CD4-positive, alpha-beta T cell treated with Interleukin-10 for 1 hour (primary cell): ENCODE measurements around the gene EFR3B.
A peak's percentile ranks its signal among the peaks of the same experiment; 100 is the strongest.
"Not testable (repeated sequence)": the region's sequence is repeated elsewhere in the genome, so short reads cannot be mapped to it uniquely, and the experiment has no call there.

Source experiments
- DNase-seq: peaks from one replicate; pipeline ENCODE4 v3.0.0-alpha.2; 2020

The EFR3B gene

DNA sequence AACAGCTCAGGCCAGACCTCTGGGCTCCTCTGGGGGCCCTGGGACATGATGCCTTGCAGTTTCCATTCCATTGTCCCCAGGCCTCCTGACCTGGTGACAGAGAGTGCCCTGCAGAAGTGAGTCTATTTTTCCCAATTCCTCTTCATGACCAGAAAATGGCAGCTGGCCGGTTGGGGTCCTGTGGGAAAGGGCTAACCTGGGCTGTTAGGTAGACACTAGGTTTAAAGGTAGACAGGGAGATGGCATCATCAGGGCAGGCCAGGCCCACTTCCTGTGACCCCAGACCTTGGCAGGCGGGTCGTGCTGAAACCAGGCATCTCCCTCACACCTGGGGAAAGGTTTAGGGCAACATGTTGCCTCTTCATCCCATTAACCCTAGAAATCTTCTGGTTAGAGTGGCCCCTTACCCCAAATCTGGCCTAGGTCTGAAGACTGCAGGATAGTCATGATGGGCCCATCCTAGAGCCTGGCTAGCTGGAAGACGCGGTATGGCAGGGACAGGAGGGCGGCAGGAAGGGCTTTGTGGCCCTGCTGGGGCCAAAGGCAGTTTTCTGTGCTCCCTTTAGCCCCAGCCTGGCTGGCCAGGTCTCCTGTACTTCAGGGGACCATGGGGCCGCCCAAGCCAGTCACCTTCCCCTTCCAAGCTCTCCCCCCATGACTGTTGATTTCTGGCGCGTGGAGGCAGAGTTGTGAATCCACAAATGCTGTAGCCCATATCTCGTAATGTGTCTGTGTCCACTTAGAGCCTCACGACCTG, 116.4 kb downstream of the EFR3B start:
- no peak for DNase-seq

DNA sequence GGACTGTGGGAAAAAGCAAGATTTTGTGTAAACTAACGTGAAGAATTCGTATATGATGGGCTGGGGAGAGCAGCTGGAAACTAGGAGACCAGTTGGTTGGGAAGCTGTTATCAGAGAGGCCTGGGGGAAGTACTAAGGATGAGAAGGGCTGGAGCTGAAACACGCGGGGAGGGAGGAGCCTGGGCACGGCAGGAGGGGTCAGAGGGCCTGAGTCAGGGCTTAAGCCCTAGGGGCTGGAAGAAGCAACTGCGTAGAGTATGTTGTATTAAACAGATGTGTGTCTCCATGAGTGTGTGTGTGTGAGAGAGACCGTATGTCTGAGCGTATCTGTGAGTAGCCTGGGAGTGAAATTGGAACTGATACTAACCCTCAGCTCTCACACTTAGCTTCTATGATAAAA, 118.1 kb downstream of the EFR3B start:
- DNase-seq = no peak

DNA sequence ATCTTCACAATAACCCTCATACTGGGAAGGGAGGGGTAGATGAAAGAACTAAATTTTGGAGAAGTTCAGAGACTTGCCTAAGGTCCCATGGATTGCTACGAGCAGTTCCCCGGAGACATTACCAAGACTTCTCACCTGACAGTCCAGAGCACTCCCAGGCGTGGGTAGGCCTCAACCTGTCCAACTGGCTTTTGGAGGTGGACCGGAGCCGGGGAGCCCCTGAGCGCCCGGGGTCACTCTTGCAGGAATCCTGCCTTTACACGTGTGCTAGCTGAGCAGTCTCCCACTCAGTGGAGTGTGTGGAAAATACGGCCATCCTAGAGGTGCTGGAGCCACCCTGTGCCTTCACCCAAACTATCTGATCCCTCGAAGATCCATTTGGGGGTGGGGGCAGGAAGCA, 118.5 kb downstream of the EFR3B start:
- DNase-seq = no peak

DNA sequence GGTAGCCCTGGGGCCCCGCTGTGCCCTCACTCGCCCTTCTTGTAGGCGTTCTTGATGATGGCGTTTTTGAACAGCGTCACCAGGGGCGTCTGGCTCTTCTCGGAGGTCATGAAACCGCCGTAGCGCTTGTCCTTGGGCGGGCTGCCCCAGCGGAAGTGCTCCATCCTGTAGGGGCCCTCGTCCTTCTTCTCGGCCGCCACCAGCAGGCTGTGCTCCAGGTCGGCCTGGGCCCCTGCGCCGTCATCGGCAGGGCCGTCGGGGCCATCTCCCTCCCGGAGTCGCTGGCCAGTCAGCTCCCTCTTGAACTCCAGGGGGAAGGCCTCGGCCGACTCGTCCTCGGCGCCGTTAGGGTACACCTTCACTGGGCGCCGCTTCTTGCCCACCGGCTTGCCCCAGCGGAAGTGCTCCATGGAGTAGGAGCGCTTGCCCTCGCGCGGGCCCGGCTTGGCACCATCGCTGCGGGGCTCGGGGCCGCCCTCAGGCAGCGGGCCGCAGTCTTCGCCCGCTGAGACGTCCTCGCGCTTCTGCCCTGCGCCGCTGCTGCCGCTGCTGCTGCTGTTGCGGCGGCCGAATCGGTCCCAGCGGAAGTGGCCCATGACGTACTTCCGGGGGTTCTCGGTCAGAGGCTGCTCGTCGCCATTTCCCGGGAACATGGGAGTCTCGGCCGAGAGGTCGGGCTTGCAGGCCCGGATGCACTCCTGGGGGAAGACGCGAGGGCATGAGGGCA, 119.3 kb downstream of the EFR3B start:
- DNase-seq = peak; percentile 85

DNA sequence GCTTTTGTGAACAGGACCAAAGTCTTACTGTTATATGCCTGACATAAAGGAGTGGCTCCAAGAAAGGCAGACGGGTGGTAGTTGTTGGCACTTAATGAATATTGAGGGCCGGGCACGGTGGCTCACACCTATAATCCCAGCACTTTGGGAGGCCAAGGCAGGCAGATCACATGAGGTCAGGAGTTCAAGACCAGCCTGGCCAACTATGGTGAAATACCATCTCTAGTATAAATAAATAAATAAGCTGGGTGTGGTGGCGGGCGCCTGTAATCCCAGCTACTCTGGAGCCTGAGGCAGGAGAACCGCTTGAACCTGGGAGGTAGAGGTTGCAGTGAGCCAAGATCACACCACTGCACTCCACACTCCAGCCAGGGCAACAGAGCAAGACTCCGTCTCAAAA, 120.2 kb downstream of the EFR3B start:
- not testable (repeated sequence) for DNase-seq

DNA sequence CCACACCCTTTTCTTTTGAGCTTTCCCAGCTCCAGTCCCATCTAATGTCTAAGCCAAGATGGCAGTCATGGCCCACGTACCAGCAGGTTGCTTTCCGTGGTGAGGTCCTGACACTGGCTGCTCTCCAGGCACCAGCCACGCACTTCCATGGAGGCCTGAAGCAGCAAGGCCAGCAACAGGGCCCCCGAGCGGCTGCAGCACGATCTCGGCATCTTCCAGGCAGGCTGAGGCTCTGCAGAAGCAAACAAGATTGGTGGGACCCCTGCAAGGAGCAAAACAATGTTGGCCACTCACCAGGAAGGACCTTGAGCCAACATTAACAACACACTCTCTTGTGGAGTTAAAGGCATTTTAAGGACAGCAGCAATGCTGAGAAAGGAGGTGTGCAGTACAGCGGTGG, 122.7 kb downstream of the EFR3B start:
- no peak for DNase-seq

DNA sequence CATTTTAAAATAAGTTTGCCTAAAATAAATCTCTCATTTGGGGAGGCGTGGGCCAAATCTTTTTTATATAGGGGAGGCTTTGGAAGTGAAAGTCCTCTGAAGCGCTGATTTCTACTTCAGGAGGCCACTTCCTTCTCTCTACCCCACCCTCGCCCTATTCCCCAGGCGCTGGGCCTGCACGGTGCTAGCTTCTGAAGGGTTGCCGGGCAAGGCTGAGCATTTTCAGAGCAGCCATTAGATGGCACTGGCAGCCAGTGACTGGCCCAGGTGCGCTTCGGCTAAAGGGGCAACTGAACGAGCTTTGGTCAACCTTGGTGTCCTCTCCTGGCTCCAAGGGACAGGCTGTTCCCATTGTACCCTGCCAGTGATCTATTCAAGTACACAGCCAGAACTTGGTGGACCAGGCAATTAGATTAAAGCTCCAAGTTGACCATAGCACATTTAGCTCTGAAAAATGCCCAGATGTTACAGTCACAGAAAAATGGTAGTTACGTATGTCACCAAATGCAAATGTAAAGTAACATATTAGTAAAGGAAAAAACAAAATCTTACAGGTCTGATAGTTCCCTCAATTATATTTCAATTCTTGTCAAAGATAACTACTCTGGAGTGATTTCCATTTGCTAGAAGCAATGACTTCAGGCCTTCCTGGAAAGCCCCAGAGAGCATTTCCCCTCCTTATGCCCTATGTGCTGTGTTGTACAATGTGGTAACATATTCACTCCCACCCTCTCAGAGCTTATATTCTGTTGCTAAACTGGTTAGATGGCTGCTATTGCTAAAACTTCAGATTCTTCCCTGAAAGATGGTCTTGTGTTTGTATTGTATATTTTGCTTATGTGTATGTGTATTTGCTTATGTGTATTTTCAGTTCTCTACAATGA, 124.4 kb downstream of the EFR3B start:
- peak; percentile 58 for DNase-seq

DNA sequence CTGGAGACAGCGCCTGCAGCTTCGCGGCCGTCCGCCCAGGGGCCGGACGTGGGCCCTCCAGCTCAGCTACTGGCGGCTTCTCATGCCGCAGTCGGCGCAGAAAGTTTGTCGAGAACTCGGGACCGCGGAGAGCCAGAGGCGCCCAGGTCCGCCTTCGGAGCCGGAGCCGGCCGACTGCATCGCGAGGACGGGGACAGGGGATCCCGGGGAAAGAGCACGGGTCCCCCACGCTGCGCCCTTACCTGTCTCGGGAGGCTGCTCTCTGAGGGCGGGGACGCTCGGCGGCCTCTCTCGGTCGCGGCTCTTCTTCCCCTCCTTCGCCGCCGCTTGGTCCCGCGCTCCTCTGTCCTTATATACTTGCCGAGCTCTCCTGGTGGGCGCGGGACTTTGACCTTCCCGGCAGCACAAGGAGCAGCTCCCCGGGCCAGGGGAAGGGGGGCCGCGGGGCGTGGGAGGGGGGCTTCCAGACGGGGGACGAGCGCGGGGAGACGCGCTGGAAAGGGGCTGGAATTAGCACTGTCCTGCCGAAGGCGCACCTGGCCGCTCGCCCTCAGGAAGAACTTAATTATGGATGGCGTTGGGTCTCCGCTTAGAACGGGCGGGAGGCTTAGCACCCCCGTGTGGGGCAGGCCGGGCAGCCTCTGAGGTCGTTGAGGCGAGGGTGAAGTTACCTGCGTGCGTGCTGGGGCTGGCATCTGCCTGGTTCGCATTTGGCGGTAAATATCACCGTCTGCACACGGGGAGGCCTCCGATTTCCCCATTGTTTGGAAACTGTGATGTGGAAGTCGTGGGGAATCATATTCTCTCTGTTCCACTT, 126.6 kb downstream of the EFR3B start, which contains the start of gene POMC:
POMC (minus strand) TSS at position 325 of the 817 bp plus-strand sequence. CDS start 3,808 bp downstream, outside the sequence.
- DNase-seq = peak; percentile 28

DNA sequence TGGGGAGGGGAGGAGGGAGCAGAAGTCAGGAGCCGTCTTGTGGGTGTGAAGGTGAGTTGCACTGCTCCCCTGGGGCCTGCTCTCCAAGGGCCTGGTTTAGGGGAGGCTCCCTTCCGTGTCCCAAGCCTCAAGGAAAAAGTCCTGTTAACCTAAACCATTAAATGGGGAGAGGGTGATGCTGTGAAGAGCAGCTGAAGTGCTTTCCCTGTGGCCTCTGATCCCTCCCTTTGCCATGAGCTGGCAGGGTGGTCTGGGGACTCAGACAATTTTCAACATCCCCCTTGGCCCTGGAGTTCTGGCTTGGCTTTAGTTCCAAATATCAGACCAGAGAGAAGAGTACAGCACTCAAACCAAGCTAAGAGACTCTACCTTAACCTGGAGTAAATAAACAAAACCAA, 127.2 kb downstream of the EFR3B start:
- no peak for DNase-seq

DNA sequence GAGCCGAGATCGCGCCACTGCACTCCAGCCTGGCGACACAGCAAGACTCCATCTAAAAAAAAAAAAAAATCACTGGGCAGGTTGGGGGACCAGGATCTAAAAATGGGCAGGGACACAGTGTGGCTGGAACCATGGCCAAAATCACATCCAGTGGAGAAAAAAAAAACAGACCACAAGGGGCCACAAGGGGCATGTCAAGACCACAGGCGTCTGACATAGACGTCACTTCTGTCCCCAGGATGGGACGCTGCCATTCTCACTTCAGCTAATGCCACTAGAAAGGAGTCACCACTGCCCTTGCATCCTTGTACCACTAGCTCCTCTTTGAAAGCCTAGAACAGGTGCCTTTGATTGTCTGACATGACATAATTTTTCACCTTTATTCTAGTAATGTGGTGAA, 129.0 kb downstream of the EFR3B start:
- no peak for DNase-seq

DNA sequence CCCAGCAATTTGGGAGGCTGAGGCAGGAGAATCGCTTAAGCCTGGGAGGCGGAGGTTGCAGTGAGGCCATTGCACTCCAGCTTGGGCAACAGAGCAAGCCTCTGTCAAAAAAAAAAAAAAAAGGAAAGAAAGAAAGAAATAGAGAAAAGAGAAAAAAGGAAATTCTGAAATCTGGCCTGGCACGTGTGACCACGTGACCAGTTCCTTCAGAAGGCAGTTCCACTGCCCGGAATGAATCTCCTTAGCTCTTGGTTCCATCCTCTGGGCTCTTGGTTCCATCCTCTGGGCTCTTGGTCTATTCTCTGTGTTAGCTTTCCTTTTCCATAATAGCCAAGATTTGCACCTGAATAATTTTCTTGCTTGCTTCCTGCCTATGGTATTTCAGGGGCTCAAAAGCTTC, 131.8 kb downstream of the EFR3B start:
- no peak for DNase-seq

DNA sequence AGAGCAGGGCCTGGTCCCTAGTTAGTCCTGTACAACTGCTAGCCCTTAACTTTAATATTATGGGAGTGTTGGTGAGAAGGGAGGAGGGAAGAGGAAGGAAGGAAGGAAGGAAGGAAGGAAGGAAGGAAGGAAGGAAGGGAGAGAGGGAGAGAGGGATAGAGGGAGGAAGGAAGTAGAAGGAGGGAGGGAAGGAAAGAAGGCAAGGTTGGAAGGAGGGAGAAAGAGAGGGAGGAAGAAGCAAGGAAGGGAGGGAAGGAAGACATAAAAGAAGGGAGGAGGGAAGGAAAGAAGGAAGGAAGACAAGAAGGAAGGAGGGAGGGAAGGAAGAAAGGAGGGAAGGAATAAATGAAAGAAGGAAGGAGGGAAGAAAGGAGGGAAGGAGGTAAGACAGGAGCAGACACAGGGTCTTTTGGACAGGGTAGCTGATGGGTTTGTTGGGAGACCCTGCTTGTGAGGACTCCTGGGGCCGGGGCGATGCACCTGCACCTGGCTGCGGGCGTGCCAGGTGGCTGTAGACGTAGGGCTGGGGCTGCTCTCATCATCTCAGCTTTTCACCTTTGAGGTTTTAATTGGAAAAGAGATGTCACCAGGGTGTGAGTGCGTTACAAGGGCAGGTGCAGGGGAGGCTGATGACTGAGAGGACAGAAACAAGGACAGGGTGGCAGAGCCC, 132.5 kb downstream of the EFR3B start:
- no peak for DNase-seq

DNA sequence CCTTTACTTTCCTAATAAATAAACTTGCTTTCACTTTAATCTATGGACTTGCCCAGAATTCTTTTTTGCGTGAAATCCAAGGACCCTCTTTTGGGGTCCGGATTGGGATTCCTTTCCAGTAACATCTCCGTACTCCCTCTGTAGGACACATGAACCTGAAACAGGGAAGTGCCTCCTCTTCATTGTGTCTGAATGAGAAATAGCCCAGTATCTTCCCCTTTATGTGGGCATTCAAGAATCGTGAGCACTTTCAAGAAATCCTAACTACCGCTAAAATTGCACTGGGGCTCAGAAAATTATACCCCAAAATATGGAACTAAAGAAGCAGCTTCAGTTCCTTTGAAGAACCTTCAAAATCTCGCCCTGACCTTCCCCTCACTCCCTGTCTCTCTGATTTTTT, 134.3 kb downstream of the EFR3B start:
- no peak for DNase-seq

DNA sequence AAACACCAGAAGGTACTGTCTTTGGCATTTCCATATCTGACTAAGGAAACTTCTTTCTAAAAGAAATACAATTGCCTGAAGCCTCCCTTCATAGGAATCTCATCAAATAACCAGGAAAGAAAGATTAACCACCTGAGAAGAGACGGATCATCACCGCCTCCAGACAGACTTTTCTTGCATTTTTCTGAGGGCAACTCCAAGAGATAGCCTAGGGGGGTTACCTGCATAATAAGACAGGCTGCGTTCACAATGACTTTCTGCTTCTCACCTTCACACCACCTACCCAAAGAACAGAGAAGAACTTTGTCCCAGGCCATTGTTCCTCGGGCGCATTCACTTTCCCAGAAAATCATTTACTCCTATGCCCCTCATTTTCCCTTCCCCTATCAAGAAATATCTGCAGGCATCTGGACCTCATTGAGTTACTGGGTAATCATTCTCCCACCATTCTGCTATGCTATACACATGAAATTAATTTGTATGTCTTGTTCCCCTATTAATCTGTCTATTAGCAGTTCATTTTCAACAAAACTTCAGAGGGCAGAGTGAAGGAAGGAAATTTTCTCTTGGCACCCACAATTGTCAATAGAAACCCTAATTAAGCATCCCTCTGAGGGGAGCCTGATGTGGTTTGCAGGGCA, 134.8 kb downstream of the EFR3B start:
- no peak for DNase-seq

DNA sequence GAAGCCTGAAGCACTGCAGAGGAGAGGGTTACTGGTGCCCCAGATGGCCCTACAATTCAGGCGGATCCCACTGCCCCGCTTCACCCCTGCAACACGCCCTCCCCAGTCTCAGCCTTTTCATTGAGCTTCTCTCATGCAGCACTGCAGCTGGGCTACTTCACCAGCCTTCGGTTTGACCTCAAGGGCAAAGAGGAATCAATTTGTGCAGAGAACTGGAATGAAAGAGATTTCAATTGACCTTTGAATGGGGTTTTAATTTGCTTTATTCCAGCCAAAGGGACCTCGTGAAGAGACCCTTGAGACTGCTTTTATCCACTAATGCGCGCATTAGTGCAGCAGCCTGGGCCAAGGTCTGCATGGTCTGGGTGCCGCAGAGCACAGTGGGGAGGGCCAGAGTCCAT, 135.3 kb downstream of the EFR3B start:
- no peak for DNase-seq

DNA sequence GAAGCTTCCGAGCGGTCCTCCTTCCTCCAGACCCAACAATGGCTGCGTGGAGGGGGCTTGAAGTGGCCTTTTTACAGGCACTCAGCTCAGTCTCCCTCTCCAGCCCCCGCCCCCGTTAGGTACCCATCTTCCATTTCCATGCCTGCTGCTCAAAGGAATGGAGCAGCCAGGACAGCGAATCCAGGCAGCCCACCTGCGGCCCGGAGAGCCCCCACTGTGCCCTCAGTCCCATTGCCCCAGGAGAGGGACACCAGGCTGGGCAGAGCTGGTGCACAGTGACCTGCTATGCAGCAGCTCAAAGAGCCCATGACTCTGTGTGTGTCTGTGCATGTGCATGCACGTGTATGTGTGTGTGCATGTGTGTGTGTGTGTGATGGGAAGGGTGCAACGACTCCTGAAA, 137.1 kb downstream of the EFR3B start:
- DNase-seq = no peak

DNA sequence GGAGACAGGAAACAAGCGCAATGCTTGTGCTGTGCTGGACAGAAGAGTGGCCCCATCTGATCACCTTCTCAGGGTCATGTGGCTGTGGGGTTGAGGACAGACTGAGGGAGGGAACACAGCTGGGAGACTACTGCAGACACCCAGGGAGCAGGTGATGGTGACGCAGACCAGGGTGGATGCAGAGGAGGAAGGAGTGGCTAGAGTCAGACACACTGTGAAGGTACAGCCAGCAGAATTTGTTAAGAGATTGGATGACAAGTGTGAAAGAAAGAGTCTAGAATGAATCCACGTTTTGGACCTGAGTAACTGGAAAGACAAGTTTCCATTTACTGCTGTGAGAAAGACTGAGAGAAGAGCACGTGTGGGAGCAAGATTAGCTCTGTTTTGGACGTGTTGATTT, 142.4 kb downstream of the EFR3B start:
- DNase-seq = no peak

DNA sequence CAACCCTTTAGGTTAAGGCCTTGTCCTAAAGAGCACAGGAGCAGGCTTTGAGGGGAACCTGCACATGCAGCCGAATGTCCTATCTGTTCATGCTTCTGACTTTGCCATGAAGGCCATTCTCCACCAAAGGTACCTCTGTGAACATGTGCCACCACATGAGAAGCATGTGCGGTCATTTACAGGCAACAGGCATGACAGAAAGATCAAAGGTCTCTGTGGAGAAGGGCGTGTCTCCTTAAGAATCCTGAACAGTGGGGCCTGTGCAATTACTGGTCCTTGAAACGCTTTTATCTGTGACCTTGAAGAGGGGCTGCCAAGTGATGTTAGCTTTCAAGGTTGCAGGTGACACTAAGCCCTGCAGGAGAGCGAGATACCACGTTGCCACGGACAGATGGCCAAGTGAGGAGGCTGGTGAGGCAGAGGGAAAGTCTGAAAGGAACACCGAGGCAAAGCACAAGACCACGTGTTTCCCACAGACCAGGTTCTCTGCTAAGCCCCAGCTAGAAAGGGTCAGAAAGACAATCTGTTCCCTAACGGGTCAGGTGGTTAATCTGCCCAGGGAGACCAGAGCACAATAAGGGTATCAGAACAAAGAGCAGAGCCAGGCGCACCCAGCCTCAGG, 146.0 kb downstream of the EFR3B start:
- no peak for DNase-seq

DNA sequence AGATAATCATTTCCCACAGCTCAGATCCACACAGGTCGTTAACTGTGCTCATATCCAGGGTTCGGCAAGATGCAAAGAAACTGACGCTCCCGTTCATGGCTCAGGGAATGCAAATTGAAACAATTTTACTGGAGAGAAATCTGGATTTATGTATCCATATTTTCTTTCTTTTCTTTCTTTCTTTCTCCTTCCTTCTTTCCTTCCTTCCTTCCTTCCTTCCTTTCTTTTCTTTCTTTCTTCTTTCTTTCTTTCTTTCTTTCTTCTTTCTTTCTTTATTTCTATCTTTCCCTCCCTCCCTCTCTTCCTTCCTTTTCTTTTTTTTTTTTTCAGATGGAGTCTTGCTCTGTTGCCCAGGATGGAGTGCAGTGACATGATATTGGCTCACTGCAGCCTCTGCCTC, 146.5 kb downstream of the EFR3B start:
- no peak for DNase-seq

DNA sequence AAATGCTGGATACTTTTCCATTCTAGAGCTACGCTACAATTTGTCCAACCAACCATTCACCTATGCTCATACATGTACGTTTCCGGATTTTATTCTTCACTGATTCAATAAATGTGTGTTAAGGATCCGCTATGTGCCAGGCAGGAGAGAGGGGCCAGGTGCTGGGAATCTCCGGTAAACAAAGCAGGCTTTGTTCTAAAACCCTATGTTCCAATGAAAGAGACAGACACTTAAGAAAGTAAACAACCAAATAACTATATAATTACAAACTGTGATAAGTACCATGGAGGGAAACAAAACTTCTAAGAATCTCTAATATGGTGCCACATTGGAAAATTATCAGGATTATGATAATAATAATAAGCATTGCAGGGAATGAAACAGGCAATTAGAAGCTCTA, 148.7 kb downstream of the EFR3B start:
- DNase-seq = no peak

DNA sequence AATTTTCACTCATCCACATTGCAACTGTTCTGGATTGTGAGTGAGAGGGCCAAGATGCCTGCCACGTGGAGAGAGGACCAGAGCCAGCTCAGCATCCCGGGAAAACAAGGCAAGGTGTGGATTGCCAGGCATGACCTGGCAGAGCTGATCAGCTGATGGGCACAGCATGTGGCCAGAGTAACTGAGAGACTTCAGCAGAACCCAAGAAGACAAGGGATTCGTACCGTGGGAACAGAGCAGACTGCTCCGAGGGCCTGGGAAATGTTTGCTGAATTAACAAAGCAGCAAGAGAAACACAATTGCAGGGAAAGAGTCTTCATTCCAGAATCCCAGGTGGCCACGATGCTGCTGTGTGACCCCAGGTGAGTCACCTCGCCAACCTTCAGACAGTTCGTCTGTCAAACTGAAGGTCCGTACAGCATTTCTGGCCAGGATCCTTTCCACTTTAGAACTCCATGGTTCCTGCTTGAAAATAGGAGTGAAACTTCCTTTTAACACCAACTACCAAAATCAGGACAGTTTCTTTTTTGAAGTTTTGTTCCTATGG, 152.8 kb downstream of the EFR3B start:
- DNase-seq = no peak
